HG02970 (cell line): Measurements from ENCODE around the gene LSG1.

Source experiments
- ATAC-seq: cut with Tn5 transposase; IDR thresholded peaks from one replicate; pipeline ENCODE4 v1.9.1; 2021; ENCODE audit warnings: mild to moderate bottlenecking, moderate library complexity, moderate number of reproducible peaks; ENCODE audit not compliant: unreplicated experiment, low FRiP score

The LSG1 gene

GRCh38 chr3:194671900-194672808 is at the start of gene LSG1:
TSS of gene LSG1 (minus strand) at chr3:194672191. CDS start at chr3:194672162, 29 bp downstream.
- ATAC-seq, result peak; percentile 90

- ATAC-seq, result no peak
These were observed 48.1 kb upstream of the LSG1 start for GRCh38 chr3:194720048-194720447.

- ATAC-seq, result no peak
These were observed 46.1 kb upstream of the LSG1 start for GRCh38 chr3:194718079-194718478.

- ATAC-seq, result no peak
These were observed 43.2 kb upstream of the LSG1 start for GRCh38 chr3:194715022-194715800.

- no peak for ATAC-seq
These were observed 42.6 kb upstream of the LSG1 start for GRCh38 chr3:194714564-194714963.

- ATAC-seq, result no peak
These were observed 42.1 kb upstream of the LSG1 start for GRCh38 chr3:194714137-194714455.

GRCh38 chr3:194713299-194714136 is 41.5 kb upstream of the LSG1 start:
- no peak for ATAC-seq

- no peak for ATAC-seq
These were observed 39.9 kb upstream of the LSG1 start for GRCh38 chr3:194711913-194712312.

- no peak for ATAC-seq
These were observed 39.3 kb upstream of the LSG1 start for GRCh38 chr3:194711286-194711685.

- no peak for ATAC-seq
These were observed 35.2 kb upstream of the LSG1 start for GRCh38 chr3:194707147-194707540.

- no peak for ATAC-seq
These were observed 33.8 kb upstream of the LSG1 start for GRCh38 chr3:194705761-194706160.

GRCh38 chr3:194705227-194705626 is 33.2 kb upstream of the LSG1 start:
- ATAC-seq, result no peak

- no peak for ATAC-seq
These were observed 30.6 kb upstream of the LSG1 start for GRCh38 chr3:194702545-194702944.

- ATAC-seq, result no peak
These were observed 24.7 kb upstream of the LSG1 start for GRCh38 chr3:194696702-194697101.

GRCh38 chr3:194691481-194692283 is 19.7 kb upstream of the LSG1 start:
- peak; percentile 35 for ATAC-seq

- no peak for ATAC-seq
These were observed 18.7 kb upstream of the LSG1 start for GRCh38 chr3:194690501-194691372.

- no peak for ATAC-seq
These were observed 17.5 kb upstream of the LSG1 start for GRCh38 chr3:194689493-194689944.

GRCh38 chr3:194688946-194689345 is 17.0 kb upstream of the LSG1 start:
- ATAC-seq, result no peak

- ATAC-seq, result peak; percentile 2
These were observed 16.3 kb upstream of the LSG1 start for GRCh38 chr3:194688200-194688740.
